HG03469 (cell line): ENCODE results near the gene ISY1.
"Not testable (repeated sequence)": the region's sequence is repeated elsewhere in the genome, so short reads cannot be mapped to it uniquely, and the experiment has no call there.

Source experiments
- ATAC-seq: cut with Tn5 transposase; IDR thresholded peaks from one replicate; pipeline ENCODE4 v1.9.1; 2021; ENCODE audit warnings: mild to moderate bottlenecking, moderate library complexity, moderate number of reproducible peaks; ENCODE audit not compliant: unreplicated experiment

ISY1 gene

DNA sequence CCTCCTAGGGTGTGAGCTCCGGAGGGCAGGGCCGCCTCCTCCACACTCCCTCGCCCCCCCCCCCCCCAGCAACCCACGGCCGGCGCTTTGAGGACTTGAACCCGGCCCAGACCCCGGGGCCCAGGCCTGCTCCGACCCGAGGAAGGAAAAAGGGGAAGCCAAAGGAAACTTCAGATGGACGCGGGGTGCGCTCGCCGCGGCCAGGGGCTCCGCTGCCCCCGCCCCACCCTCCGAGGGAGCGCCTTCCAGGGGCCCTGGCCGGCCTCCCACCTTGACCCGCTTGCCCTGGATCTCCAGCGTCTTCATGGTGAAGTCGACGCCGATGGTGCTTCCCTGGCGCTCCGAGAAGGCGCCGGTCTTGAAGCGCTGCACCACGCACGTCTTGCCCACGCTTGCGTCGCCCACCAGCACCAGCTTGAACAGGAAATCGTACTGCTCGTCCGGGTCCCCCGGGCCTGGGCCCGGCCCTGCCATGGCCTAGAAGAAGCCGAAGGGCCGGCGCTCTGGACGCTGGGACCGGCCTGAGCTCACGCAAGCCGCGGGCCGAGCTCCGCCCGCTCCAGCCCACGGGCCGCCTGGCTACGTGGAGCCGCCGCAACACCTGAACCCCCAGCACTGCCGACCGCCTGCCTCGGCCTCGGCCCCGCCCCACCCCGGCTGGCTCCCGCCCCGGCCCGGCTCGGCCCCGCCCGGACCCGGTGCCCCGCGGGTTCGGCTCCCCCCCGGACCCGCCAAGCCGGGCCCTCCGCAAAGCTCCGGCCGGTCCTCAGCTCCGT lies 39.7 kb downstream of the ISY1 start:
- no peak for ATAC-seq

DNA sequence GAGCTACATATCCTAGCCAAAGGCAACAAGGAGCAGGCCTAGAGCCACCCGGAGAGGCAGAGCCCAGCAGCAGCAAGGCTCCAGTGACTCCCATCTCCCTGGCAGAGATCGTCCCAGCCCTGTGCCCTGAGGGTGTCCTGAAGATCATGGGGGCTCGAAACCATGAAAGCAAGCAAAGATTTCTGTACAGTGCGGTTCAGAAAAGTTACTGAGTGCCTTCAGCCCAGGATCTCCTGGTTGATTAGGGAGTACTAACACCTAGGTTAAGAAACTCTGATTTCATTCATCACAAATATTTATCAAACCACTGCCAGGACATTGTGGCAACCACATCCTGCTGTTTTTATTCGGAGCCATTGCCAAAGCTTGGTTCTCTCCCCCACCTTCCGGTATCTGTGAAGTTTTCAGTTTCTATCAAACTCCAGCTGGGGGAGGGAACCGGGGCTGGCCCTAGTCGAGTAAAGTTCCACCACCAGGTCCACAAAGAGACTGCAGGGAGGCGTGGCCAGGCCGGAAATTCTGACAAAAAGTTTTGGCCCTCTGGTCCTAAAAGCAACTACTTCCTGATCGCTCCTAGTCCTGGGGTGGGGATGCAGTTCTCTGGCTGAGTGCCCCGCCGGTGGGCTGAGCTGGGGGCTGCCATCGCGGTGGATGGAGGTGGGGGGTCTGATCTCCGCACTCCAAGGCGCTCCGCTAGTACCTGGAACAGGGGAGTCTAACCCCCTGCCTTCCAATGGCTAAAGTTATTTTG lies 40.4 kb downstream of the ISY1 start:
- peak; percentile 44 for ATAC-seq

- no peak for ATAC-seq
Observed at GRCh38 chr3:129119365-129120100, 41.3 kb downstream of the ISY1 start.

DNA sequence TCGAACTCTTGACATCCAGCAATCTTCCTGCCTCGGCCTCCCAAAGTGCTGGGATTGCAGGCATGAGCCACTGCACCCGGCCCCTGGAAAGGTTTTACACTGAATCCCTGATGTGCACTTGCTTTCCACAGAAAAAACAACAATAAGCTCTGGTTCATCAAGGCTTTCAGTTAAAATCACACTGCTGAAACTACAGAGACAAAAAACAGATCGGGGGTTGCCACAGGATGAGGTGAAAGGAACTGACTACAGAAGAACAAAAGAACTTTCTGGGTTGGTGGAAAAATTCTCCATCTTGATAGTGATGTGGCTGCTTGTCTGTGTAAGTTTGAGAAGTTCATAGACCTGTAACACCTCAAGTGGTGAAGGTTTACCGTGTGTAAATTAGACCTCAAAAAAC lies 42.1 kb downstream of the ISY1 start:
- no peak for ATAC-seq

DNA sequence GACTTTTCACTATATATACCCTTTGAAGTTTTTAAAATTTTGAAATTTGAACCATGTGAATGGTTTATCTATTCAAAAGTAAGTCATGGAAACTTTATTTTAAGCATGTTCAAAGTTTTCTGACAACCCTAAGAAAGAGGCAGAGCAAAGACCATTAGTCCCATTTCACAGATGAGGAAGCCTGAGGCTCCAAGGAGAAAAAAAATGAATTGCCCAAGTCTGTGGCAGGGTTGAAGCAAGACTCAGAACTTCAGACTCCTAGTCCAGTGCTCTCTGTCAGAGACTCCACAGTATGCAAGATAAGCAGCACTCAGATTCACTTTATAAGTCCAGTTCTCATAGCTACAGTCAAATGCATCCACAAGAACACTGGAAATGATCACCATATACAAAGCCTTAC lies 43.7 kb downstream of the ISY1 start:
- ATAC-seq, result no peak

DNA sequence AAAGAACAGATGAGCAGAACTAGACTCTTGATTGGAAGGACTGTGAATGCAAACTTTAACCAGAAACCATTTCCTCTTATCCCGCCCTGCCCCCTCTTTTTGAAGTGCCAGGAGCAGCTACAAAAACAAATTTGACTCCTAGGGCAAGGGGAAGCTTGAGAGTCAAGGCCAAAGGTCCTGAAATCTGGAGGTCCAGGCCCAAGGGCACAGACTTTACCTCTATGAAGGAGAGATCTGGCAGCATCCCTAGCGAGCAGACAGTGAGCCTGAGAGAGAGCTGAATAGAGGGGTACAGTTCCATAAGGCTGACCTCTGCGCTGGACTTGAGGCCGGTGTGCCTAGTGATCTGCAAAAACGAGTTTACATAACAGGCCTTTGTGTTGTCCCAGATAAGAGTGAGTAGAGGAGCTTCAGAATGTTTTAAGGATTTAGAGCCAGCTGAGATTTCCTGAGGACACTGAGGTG lies 44.3 kb downstream of the ISY1 start:
- ATAC-seq, result no peak

- no peak for ATAC-seq
Observed at GRCh38 chr3:129114455-129114854, 46.4 kb downstream of the ISY1 start.

GRCh38 chr3:129112308-129113052 lies 48.4 kb downstream of the ISY1 start:
- no peak for ATAC-seq

DNA sequence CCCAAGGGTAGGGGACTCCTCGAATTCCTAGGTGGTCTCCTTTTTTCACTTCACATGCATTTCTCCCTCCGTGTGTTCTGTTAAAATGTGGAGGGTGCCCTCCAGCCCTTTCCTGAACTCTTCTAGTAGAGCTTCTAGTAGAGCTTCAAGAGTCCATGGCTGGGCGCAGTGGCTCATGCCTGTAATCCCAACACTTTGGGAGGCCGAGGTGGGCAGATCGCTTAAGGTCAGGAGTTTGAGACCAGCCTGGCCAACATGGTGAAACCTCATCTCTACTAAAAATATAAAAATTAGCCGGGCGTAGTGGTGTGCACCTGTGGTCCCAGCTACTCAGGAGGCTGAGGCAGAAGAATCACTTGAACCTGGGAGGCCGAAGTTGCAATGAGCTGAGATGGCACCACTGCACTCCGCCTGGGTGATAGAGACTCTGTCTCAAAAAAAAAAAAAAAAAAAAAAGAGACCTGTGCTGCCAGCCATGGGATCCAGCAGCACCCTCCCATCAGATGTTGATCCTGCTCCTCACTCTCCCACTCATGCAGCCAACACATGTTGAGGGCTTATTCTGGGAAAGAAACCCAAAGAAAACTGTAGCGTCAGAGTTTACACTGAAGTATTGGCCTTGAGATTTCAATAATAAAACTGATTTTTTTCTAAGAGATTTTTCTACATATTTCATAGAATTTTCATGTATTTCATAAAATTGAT lies 49.6 kb downstream of the ISY1 start:
- not testable (repeated sequence) for ATAC-seq

- no peak for ATAC-seq
Observed at GRCh38 chr3:129107793-129108192, 53.1 kb downstream of the ISY1 start.

GRCh38 chr3:129106866-129107565 lies 53.8 kb downstream of the ISY1 start:
- no peak for ATAC-seq

DNA sequence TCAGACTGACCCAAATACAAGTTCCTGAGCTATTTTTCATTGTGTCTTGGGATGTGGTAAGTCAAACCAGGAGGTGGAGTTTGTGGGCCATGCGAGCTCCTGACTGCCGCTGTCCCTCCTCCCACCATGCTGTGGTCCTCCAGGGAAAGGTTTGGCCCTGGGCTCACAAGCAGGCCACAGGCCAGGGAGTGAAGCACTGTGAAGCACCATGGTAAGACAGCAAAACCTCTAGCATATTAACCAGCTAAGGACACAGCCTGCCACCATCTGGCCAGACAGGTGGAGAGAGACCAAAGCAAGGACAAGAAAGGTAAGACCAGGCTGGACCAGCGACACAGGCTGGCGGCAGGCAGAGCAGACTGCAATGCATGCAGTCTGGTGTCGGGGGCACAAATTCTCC lies 54.5 kb downstream of the ISY1 start:
- ATAC-seq, result no peak

- no peak for ATAC-seq
Observed at GRCh38 chr3:129105862-129106261, 55.0 kb downstream of the ISY1 start.

DNA sequence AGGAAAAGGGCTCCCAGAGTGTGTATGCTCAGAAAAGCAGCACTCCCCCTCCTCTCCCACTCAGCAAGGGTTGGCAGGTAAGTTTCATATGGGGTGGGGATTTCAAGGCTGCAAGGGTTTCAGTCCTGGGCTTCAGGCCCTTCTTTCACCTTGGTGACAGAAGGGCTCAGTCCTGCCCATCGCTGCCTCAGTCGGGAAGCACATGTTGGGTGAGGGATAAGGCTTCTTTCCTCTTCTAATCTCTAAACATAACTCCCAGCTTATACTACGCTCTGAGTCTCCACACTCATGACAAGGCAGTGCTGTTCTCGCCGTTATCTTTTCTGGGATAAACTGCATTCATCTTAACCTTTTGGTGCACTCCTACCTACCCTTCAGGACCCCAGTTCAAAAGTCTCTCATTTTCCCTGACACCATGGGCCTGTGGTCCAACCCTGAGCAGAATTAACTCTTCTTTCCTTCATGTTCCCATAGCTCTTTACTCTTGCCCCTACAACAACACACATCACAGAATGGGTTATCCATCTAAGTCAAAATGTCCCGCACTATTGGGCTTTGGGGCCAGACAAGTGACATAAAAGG lies 56.3 kb downstream of the ISY1 start:
- ATAC-seq, result no peak

DNA sequence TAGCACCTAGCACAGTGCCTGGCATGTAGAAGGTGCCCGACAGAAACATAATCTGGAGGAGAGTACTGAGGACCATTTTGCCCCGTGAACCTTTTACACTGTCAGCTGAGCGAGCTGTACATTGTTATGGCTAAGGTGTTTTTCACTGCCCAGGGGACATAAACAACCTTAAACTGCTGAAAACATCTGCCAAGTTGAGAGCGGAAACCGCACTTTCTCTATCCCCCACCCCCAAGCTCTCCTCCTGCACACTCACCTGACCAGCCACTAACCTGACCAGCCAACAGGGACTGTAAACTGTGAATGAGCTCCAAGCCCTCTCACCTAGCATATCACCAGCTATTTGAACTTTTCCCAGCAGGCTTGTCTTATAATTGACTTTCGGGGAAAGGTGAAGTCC lies 56.8 kb downstream of the ISY1 start:
- no peak for ATAC-seq

DNA sequence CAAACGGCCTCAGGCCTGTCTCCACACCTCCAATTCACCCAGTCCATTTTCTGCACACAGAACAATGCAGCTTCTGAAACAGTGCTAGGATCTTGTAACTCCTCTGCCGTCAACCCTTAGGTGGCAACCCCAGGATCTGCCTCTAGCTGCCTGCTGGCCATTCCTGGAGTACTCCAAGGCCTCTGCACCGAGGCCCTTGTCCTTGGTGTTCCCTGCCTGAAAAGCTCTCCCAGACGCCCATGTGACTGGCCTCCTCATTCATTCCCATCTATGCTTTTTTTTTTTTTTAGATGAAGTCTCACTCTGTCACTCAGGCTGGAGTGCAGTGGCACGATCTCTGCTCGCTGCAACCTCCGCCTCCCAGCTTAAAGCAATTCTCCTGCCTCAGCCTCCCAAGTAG lies 57.6 kb downstream of the ISY1 start:
- ATAC-seq, result no peak

GRCh38 chr3:129101370-129102138 lies 59.3 kb downstream of the ISY1 start:
- no peak for ATAC-seq

GRCh38 chr3:129100274-129100673 lies 60.6 kb downstream of the ISY1 start:
- ATAC-seq, result no peak

DNA sequence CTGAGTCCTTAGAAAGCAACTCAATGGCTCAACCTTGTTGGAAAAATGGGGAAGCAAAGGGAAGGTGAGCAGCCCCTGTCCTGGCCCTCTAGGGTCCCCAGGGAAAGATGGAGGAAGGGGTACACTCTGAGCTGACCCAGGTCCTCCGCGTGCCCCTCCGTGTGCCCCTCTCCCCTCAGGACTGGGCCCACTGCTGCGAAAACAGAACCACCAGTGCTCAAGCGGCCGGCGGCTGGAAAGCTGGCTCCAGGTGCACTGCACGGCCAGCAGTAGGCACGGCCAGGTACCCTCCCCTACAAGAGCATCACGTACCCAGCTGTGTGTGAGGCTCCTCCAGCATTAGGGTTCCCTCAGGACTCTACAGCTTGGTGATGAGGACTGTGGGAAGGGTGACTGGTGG lies 65.6 kb downstream of the ISY1 start:
- ATAC-seq, result no peak
